ENCODE results near the gene CST9.

- no peak for TF ChIP-seq CTCF (IDR thresholded peaks at IDR 0.05)
- TF ChIP-seq POLR2A (IDR thresholded peaks at IDR 0.05) = no peak
Measured at GRCh38 chr20:23570178-23570760, 35.4 kb downstream of the CST9 start.

Data from suprapubic skin (tissue), 3 donors.